Right lobe of liver (tissue), 6 donors: ENCODE measurements around the gene GMPPB. TPM values are rescaled to one million over a fixed set of nuclear protein-coding genes. Genes with fewer than 3 reads are reported as not detected.

Source experiments
- ATAC-seq, 4 donors: fragments of 200-7000 bp; cut with Tn5 transposase; one replicate each; pipeline ENCODE4 v1.9.1; 2020; ENCODE audit warnings: mild to moderate bottlenecking in 4 of 4, moderate library complexity in 4 of 4
- DNase-seq, 3 donors: peaks; one replicate each; pipeline ENCODE4 v3.0.0-alpha.2; 2020
- H3K27ac ChIP-seq, 3 donors: fragments of 200-600 bp; one replicate each; pipeline ENCODE4 v1.8.0; 2022
- H3K27me3 ChIP-seq, 2 donors: fragments of 200-600 bp; one replicate each; pipeline ENCODE4 v1.8.0; 2022
- H3K36me3 ChIP-seq, 4 donors: fragments of 200-600 bp; sonication (generic) in 1 of 4; one replicate each; pipeline versions ENCODE4 v1.5.1 to v1.8.0; 2017 to 2022; ENCODE audit warnings: control low read depth in 1 of 4
- H3K4me1 ChIP-seq, 4 donors: fragments of 200-600 bp; sonication (generic) in 1 of 4; one replicate each; pipeline versions ENCODE4 v1.5.1 to v1.8.0; 2017 to 2022; ENCODE audit warnings: control low read depth in 1 of 4
- H3K4me3 ChIP-seq, 3 donors: fragments of 200-600 bp; one replicate each; pipeline ENCODE4 v1.8.0; 2022
- H3K9me3 ChIP-seq, 4 donors: fragments of 200-600 bp; sonication (generic) in 1 of 4; one replicate each; pipeline versions ENCODE4 v1.5.1 to v1.8.0; 2017 to 2022; ENCODE audit warnings: control low read depth in 1 of 4
- CTCF ChIP-seq, 4 donors: fragments of 200-600 bp in 3 of 4; fragments of 450-650 bp in 1 of 4; IDR thresholded peaks; one replicate each; pipeline versions ENCODE4 v1.5.1 to v1.8.0; 2016 to 2022; ENCODE audit warnings: antibody characterized with exemption in 4 of 4, mild to moderate bottlenecking in 2 of 4
- POLR2A ChIP-seq: fragments of 450-650 bp; IDR thresholded peaks from one replicate; pipeline ENCODE4 v1.6.1; 2017; ENCODE audit warnings: antibody characterized with exemption, mild to moderate bottlenecking
- WGBS: methylation state at CpG from one replicate; pipeline ENCODE4 v1.1.6; 2018; ENCODE audit warnings: low coverage, low lambda C conversion rate; ENCODE audit not compliant: insufficient coverage; ENCODE audit errors: missing lambda C conversion rate; 5-methylcytosine and 5-hydroxymethylcytosine counted together
- intact Hi-C, 2 donors: fragments of 100-400 bp; cut with DNase I; formaldehyde crosslinking; loops; one replicate each; pipeline versions ENCODE4 v1.11.2 to v1.14.1; 2022
- total RNA-seq, 6 experiments: library from RNA; depleted of rRNA in 2 of 6; stranded (reverse); fragments of >200 nt in 2 of 6; fragmentation: NEBNext Ultra II Directional in 3 of 6; extraction: Animal tissue kit (Norgen Biotek cat#: 25700) in 3 of 6; gene quantifications; one replicate each; pipeline versions ENCODE4 v1.1.0 to v1.2.4, GENCODE V29; 2016 to 2023
- donor health status: DM: no; HTN: yes; CAD: no.
- donor health status: DM: no; HTN: no; CAD: no.
- donor health status: DM: no; HTN: no; CAD: no.
- donor health status: DM: no; HTN: yes; CAD: no.
- donor health status: DM: no; HTN: yes; CAD: no.

The GMPPB gene
- total RNA-seq, 6 experiments from 2014 or later: 12.2 to 34.2 (median 25.6) TPM

- H3K27me3 ChIP-seq: no peaks in the 10 kb centered on the region
- 94% methylated on average over 5 of the region's 8 CpGs for WGBS
- H3K36me3 ChIP-seq: peaks cover 0 to 32% (median 16%) of the 10 kb centered on the region in 4 donors
- H3K27ac ChIP-seq: no peak overlapping the region
- intact Hi-C loops: loop anchor here in 1 of 2 donors (10.0 kb wide), 1 partner anchor 135 kb away; no protein-coding TSS in a partner anchor
- TF ChIP-seq POLR2A (no peak), CTCF (IDR thresholded peaks at IDR 0.05) (no peak)
- no peak overlapping the region for H3K4me3 ChIP-seq
- H3K4me1 ChIP-seq: no peaks in the 10 kb centered on the region
- DNase-seq: no peak
- H3K9me3 ChIP-seq: no peaks in the 10 kb centered on the region
- no peak for ATAC-seq
These were observed 13.9 kb downstream of the GMPPB start for GRCh38 chr3:49709852-49710251.

- DNase-seq (no peak), ATAC-seq (no peak)
- intact Hi-C loops: loop anchor here in 1 of 2 donors (10.0 kb wide), 1 partner anchor 138 kb away; no protein-coding TSS in a partner anchor
- Histone ChIP-seq H3K4me3 (no peak overlapping the region), H3K9me3 (no peaks in the 10 kb centered on the region), H3K27ac (no peak overlapping the region), H3K36me3 (peaks cover 0 to 49% (median 19%) of the 10 kb centered on the region in 4 donors), H3K4me1 (no peaks in the 10 kb centered on the region), H3K27me3 (no peaks in the 10 kb centered on the region)
- TF ChIP-seq CTCF (IDR thresholded peaks at IDR 0.05) (no peak), POLR2A (no peak)
- WGBS: 92% methylated on average over 2 of the region's 4 CpGs
These were observed 16.7 kb downstream of the GMPPB start for GRCh38 chr3:49707113-49707480.

- WGBS: no CpG with 5 or more reads among the region's 9 CpGs
- TF ChIP-seq CTCF (IDR thresholded peaks at IDR 0.05) (no peak), POLR2A (no peak)
- no peak for ATAC-seq
- DNase-seq: peak in 1 of 3 donors; percentile 15
- Histone ChIP-seq H3K27me3 (no peaks in the 10 kb centered on the region), H3K4me3 (no peak overlapping the region), H3K36me3 (peaks cover 0 to 52% (median 22%) of the 10 kb centered on the region in 4 donors), H3K27ac (no peak overlapping the region), H3K4me1 (no peaks in the 10 kb centered on the region), H3K9me3 (no peaks in the 10 kb centered on the region)
- intact Hi-C loops: loop anchor here in 1 of 2 donors (10.0 kb wide), 1 partner anchor 138 kb away; no protein-coding TSS in a partner anchor
These were observed 17.2 kb downstream of the GMPPB start for GRCh38 chr3:49706456-49707112.

- H3K27me3 ChIP-seq: no peaks in the 10 kb centered on the region
- ATAC-seq: no peak
- no CpG with 5 or more reads among the region's 17 CpGs for WGBS
These were observed 18.3 kb downstream of the GMPPB start for GRCh38 chr3:49705390-49705960.

More at GRCh38 chr3:49705390-49705960, 18.3 kb downstream of the GMPPB start:
- Histone ChIP-seq H3K4me3 (no peak overlapping the region), H3K36me3 (peaks cover 0 to 60% (median 23%) of the 10 kb centered on the region in 4 donors), H3K9me3 (no peaks in the 10 kb centered on the region), H3K27ac (no peak overlapping the region), H3K4me1 (no peaks in the 10 kb centered on the region)
- TF ChIP-seq POLR2A (no peak), CTCF (IDR thresholded peaks at IDR 0.05) (no peak)
- no peak for DNase-seq
- intact Hi-C loops: loop anchor here in 1 of 2 donors (10.0 kb wide), 1 partner anchor 139 kb away; no protein-coding TSS in a partner anchor
